Right lobe of liver (tissue), 6 donors: ENCODE measurements around the gene FADS3. TPM values are rescaled to one million over a fixed set of nuclear protein-coding genes. Genes with fewer than 3 reads are reported as not detected.
A peak's percentile ranks its signal among the peaks of the same experiment; 100 is the strongest.

Experiments
- ATAC-seq, 4 donors: fragments of 200-7000 bp; cut with Tn5 transposase; one replicate each; pipeline ENCODE4 v1.9.1; 2020; ENCODE audit warnings: mild to moderate bottlenecking in 4 of 4, moderate library complexity in 4 of 4
- DNase-seq, 3 donors: peaks; one replicate each; pipeline ENCODE4 v3.0.0-alpha.2; 2020
- H3K27ac ChIP-seq, 3 donors: fragments of 200-600 bp; one replicate each; pipeline ENCODE4 v1.8.0; 2022
- H3K27me3 ChIP-seq, 2 donors: fragments of 200-600 bp; one replicate each; pipeline ENCODE4 v1.8.0; 2022
- H3K36me3 ChIP-seq, 4 donors: fragments of 200-600 bp; sonication (generic) in 1 of 4; one replicate each; pipeline versions ENCODE4 v1.5.1 to v1.8.0; 2017 to 2022; ENCODE audit warnings: control low read depth in 1 of 4
- H3K4me1 ChIP-seq, 4 donors: fragments of 200-600 bp; sonication (generic) in 1 of 4; one replicate each; pipeline versions ENCODE4 v1.5.1 to v1.8.0; 2017 to 2022; ENCODE audit warnings: control low read depth in 1 of 4
- H3K4me3 ChIP-seq, 3 donors: fragments of 200-600 bp; one replicate each; pipeline ENCODE4 v1.8.0; 2022
- H3K9me3 ChIP-seq, 4 donors: fragments of 200-600 bp; sonication (generic) in 1 of 4; one replicate each; pipeline versions ENCODE4 v1.5.1 to v1.8.0; 2017 to 2022; ENCODE audit warnings: control low read depth in 1 of 4
- POLR2A ChIP-seq: fragments of 450-650 bp; IDR thresholded peaks from one replicate; pipeline ENCODE4 v1.6.1; 2017; ENCODE audit warnings: antibody characterized with exemption, mild to moderate bottlenecking
- WGBS: methylation state at CpG from one replicate; pipeline ENCODE4 v1.1.6; 2018; ENCODE audit warnings: low coverage, low lambda C conversion rate; ENCODE audit not compliant: insufficient coverage; ENCODE audit errors: missing lambda C conversion rate; 5-methylcytosine and 5-hydroxymethylcytosine counted together
- intact Hi-C, 2 donors: fragments of 100-400 bp; cut with DNase I; formaldehyde crosslinking; loops; one replicate each; pipeline versions ENCODE4 v1.11.2 to v1.14.1; 2022
- total RNA-seq, 6 experiments: library from RNA; depleted of rRNA in 2 of 6; stranded (reverse); fragments of >200 nt in 2 of 6; fragmentation: NEBNext Ultra II Directional in 3 of 6; extraction: Animal tissue kit (Norgen Biotek cat#: 25700) in 3 of 6; gene quantifications; one replicate each; pipeline versions ENCODE4 v1.1.0 to v1.2.4, GENCODE V29; 2016 to 2023
- TF ChIP-seq, protein P1 (sequence below), 4 donors: fragments of 200-600 bp in 3 of 4; fragments of 450-650 bp in 1 of 4; IDR thresholded peaks; one replicate each; pipeline versions ENCODE4 v1.5.1 to v1.8.0; 2016 to 2022; ENCODE audit warnings: antibody characterized with exemption in 4 of 4, mild to moderate bottlenecking in 2 of 4
- donor health status: DM: no; HTN: yes; CAD: no.
- donor health status: DM: no; HTN: no; CAD: no.
- donor health status: DM: no; HTN: no; CAD: no.
- donor health status: DM: no; HTN: yes; CAD: no.
- donor health status: DM: no; HTN: yes; CAD: no.

Gene FADS3
- total RNA-seq, 6 experiments from 2014 or later: 13.0 to 69.8 (median 22.7) TPM

- ATAC-seq: peak in 2 of 4 donors; percentile 5 to 17
- peak in 2 of 3 donors; percentile 26 to 54 for DNase-seq
- TF ChIP-seq POLR2A: no peak
- TF ChIP-seq, protein P1, sequence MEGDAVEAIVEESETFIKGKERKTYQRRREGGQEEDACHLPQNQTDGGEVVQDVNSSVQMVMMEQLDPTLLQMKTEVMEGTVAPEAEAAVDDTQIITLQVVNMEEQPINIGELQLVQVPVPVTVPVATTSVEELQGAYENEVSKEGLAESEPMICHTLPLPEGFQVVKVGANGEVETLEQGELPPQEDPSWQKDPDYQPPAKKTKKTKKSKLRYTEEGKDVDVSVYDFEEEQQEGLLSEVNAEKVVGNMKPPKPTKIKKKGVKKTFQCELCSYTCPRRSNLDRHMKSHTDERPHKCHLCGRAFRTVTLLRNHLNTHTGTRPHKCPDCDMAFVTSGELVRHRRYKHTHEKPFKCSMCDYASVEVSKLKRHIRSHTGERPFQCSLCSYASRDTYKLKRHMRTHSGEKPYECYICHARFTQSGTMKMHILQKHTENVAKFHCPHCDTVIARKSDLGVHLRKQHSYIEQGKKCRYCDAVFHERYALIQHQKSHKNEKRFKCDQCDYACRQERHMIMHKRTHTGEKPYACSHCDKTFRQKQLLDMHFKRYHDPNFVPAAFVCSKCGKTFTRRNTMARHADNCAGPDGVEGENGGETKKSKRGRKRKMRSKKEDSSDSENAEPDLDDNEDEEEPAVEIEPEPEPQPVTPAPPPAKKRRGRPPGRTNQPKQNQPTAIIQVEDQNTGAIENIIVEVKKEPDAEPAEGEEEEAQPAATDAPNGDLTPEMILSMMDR (IDR thresholded peaks at IDR 0.05): no peak
- H3K4me3 ChIP-seq: no peak overlapping the region
- no peaks in the 10 kb centered on the region for H3K27me3 ChIP-seq
- WGBS: no CpG with 5 or more reads among the region's 17 CpGs
- H3K4me1 ChIP-seq: peaks cover 0 to 5% (median 0%) of the 10 kb centered on the region in 4 donors
- H3K9me3 ChIP-seq: no peaks in the 10 kb centered on the region
- intact Hi-C loops: no loop called here
- H3K36me3 ChIP-seq: no peaks in the 10 kb centered on the region
- peak overlapping the region in 1 of 3 donors; percentile 29 for H3K27ac ChIP-seq
Observed at GRCh38 chr11:61911701-61912529, 20.6 kb upstream of the FADS3 start.

DNA sequence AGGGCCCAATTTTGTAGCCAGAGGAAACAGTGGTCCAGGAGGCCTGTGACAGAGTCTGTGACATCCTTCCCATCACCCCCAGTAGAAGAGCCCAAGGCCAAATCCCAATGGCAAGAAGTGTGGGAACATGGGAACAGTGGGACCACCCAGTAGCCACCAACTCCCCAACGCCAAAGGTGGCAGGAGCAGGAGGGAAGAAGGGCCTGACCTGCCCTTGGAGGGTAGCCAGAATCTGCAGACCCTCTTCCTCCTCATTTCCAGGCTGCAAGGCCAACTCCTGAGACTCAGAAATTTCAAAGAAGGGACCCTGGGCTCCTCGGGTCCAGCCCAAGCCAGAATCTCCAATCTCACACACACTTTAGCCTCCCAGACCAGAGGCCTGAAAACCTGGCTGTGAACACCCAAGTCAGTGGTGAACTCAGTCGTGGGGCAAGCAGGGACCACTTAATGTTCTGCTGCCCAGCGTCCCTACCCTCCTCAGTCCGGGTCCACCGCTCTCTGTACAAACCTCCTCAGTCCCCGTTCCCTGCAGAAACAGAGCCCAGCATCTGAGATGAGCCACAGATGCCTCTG is 19.9 kb upstream of the FADS3 start:
- DNase-seq (peak in 1 of 3 donors; percentile 49), ATAC-seq (no peak)
- H3K4me1 ChIP-seq: peaks cover 0 to 5% (median 0%) of the 10 kb centered on the region in 4 donors
- TF ChIP-seq, protein P1 (IDR thresholded peaks at IDR 0.05): no peak
- no peak for TF ChIP-seq POLR2A
- no peaks in the 10 kb centered on the region for H3K36me3 ChIP-seq
- no peaks in the 10 kb centered on the region for H3K27me3 ChIP-seq
- H3K27ac ChIP-seq: no peak overlapping the region
- no peak overlapping the region for H3K4me3 ChIP-seq
- 88% methylated on average over 3 of the region's 7 CpGs for WGBS
- intact Hi-C loops: no loop called here
- H3K9me3 ChIP-seq: no peaks in the 10 kb centered on the region

DNA sequence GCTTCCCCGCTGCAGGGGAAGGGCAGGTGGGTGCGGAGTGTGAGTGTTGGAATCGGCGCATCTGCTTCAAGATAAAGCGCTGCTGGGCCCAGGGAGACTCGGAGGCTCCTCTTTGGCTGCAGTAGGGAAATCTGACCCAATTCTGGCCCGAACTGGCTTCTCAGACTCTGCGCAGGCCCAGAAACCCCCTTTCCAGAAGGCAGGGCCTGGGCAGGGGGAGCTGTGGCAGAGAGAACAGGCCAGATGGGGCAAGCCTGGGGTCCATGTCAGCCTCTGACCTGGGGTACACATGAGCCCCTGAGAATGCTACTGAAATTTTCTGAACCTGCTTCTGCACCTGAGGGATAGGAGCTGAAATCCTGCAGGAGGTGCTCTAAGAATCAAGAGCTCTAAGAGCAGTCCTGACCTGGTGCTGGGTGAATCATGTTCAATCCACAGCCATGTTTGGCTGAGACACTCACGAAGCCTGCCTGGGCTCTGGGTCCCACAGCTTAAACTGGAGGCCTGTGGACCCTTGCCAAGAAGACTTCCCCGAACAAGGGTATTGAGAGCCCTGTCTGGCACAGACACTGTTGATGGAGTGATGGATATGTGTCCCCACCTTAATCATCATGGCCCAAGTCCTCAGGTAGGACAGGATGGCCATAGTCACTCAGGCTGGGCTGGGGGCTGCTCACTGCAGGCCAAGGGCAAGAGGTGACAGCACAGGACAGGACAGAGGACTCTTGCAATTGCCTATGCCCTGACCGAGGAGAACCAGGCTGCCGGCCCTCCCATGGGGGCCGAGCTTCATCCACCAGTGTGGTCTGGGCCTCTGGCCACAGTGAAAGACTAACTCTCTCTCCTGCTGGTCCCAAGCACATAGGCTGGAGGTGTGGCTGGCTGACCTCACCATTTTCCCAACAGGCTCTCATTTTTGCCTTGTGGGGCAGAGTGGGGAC is 19.1 kb upstream of the FADS3 start:
- intact Hi-C loops: no loop called here
- Histone ChIP-seq H3K9me3 (no peaks in the 10 kb centered on the region), H3K27ac (peak overlapping the region in 1 of 3 donors; percentile 29), H3K27me3 (no peaks in the 10 kb centered on the region), H3K4me1 (peaks cover 0 to 5% (median 0%) of the 10 kb centered on the region in 4 donors), H3K36me3 (no peaks in the 10 kb centered on the region), H3K4me3 (no peak overlapping the region)
- TF ChIP-seq POLR2A: no peak
- TF ChIP-seq, protein P1 (IDR thresholded peaks at IDR 0.05): no peak
- peak in 2 of 3 donors; percentile 15 to 29 for DNase-seq
- ATAC-seq: no peak
- 100% methylated on average over 1 of the region's 13 CpGs for WGBS

DNA sequence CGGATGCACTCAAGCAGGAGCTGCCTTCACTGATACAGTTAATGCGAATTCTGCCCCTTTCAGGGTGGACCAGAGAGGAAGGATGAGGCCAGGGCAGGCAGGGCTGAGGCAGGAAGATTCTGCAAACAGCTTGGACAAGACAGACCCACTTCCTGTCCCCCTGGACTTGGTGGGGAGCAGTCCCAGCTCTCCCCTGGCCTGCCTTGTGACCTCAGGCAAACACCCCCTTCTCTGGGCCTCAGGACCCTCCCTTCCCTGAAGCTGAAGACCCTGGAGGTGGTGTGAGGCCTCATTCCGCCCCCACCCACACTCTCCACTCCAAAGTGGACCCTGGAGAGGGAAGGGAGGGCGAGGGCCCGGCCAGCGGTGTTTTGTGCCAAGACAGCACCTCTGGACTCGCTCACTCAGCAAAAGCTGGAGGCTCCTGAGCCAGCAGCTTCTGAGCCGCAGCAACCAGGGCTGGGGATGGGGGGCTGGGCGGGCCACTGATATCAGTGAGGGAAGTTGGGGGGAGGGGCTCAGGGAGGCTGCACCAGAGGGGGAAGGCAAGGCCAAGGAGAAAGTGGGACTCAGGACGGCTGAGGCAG is 17.5 kb upstream of the FADS3 start:
- Histone ChIP-seq H3K9me3 (no peaks in the 10 kb centered on the region), H3K4me3 (no peak overlapping the region), H3K4me1 (peaks cover 0 to 5% (median 0%) of the 10 kb centered on the region in 4 donors), H3K36me3 (no peaks in the 10 kb centered on the region), H3K27ac (no peak overlapping the region), H3K27me3 (no peaks in the 10 kb centered on the region)
- intact Hi-C loops: loop anchor here in 1 of 2 donors (10.0 kb wide), 1 partner anchor 166 kb away; no protein-coding TSS in a partner anchor
- TF ChIP-seq, protein P1 (IDR thresholded peaks at IDR 0.05): no peak
- TF ChIP-seq POLR2A: no peak
- WGBS: 15% methylated on average over 4 of the region's 10 CpGs
- ATAC-seq: peak; percentile 32 to 68 (median 38)
- DNase-seq: peak; percentile 75 to 85 (median 83)
